ENCODE results near the gene GUK1.
"Not testable (repeated sequence)": the region's sequence is repeated elsewhere in the genome, so short reads cannot be mapped to it uniquely, and the experiment has no call there.

The GUK1 gene

DNA sequence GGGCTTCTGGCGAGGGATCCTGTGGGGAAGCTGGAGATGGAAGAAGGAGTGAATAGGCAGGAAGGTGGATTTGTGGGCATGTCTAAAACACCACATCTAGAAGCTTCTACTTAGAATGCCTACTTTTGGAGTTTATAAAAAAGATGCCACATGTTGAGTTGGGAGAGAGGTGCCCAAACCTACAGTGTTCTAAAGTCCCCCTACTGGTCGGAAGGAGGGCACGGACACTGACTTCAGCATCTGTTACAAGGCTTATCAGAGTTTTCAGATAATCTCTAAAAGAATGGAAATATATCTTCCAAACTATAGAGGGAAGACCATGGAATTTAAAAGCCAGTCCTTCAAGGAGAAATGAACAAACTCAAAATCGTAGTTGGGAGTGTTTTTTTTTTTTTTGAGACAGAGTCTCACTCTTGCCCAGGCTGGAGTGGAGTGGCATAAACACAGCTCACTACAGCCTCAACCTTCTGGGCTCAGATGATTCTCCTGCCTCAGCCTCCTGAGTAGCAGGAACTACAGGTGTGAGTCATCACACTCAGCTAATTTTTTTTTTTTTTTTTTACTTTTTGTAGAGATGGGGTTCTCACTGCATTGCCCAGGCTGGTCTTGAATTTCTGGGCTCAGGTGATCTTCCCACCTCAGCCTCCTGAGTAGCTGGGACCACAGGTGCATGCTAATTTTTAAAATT, 40.3 kb downstream of the GUK1 start:
- no peak for DNase-seq

DNA sequence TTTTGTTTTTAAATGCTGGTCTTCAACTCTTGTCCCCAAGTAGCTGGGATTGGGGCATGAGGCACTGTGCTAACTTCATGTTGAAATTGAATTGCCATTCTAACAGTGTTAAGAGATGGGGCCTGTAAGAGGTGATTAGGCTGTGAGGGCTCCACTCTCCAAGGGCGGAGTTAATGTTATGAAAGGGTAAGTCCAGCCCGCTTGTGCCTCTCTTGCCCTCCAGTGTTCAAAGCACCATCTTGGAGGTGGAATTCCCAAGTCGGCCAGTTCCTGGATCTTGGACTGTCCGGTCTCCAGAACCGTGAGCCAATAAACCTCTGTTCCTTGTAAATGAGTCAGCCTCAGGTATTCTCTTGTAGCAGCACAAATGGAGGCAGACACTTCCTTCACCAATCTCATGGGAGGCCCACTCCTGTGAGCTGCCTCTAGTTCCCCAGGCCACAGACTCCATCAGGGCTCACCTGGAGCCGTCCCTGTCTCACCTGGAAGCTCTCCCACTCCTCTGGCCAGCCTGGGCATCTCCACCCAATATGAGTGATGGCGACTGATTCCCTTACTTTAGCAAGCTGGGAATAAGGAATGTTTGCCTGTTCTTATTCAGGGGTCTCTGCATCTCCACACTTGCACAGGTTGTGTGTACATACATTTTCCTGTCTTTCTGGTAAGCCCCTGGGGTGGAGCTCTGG, 41.0 kb downstream of the GUK1 start:
- no peak for DNase-seq

DNA sequence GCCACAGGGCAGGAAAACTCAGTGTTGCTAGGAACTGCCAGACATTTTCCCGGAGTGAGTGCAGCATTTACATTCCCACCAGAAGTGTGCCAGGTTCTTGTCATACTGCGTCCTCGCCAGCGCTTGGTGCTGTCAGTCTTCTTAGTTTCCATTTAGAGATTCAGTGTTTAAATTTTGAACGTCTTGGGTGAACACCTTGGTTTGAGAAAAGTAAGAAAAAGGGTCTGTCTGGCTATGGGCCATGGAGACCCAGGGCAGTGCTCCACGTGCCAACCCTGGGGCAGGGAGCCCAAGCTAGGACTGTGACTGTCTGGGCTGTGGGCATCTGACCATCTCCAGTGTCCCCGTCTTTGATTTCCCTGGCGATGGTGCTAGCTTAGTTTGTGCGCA, 41.6 kb downstream of the GUK1 start:
- DNase-seq: no peak

DNA sequence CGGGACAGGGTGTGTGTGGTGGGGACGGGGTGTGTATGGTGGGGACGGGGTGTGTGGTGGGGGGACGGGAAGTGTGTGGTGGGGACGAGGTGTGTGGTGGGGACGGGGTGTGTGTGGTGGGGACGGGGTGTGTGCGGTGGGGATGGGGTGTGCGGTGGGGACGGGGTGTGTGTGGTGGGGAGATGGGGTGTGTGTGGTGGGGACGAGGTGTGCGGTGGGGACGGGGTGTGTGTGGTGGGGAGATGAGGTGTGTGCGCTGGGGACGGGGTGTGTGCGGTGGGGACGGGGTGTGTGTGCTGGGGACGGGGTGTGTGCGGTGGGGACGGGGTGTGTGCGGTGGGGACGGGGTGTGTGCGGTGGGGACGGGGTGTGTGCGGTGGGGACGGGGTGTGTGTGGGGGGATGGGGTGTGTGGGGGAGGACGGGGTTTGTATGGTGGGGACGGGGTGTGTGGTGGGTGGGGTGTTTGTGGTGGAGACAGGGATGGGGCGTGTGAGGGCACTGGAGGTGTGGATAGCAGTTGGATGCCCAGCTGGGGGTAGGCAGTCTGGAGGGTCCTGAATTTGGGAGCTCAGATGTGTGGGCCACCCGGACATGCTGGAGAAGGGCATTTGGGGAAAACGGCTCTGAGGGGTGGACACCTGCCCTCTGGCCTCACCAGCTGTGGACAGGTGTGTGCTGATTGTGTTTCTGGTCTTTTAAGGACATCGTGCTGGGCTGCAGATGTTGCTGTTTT, 42.4 kb downstream of the GUK1 start:
- DNase-seq: no peak

DNA sequence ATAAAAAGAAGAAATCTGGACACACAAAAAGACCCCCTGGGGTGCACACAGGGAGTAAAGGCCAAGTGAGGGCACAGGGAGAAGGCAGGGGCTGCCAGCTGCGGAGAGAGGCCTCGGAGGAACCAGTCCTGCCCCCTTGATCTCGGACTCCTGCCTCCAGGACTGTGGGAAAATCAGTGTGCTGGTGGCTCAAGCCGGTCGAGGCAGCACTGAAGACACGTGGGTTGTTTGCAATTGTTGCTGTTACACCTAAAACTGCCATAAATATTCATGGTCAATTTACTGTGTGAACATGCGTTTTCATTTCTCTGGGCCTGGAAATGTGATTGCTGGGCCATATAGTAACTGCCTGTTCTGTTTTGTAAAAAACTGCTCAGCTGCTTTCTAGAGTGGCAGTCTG, 44.1 kb downstream of the GUK1 start:
- no peak for DNase-seq

DNA sequence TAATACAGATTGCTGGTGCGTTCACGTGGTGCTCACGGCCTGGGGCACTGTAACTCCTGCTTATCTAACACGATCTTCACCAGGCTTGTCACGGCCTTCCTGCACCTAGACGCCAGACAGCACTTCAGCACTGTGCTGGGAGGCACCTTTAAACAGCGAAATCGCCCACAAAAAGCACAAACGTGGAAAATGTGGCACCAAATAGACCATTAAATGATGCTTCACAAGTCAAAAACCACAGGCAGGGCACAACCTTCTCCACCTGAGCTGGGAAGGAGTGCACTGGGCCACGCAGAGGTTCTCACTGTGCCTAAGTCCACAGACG, 45.5 kb downstream of the GUK1 start:
- no peak for DNase-seq

DNA sequence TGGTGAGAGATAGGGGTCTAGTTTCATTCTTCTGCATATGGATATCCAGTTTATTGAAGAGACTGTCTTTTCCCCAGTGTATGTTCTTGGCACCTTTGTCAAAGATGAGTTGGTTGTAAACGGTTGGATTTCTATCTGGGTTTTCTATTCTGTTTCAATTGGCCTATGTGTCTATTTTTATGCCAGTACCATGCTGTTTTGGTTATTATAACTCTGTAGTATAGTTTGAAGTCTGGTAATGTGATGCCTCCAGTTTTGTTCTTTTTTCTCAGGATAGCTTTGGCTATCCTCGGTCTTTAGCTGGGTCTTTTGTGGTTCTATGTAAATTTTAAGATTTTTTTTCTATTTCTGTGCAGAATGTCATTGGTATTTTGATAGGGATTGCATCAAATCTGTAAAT, 48.2 kb downstream of the GUK1 start:
- DNase-seq: not testable (repeated sequence)

DNA sequence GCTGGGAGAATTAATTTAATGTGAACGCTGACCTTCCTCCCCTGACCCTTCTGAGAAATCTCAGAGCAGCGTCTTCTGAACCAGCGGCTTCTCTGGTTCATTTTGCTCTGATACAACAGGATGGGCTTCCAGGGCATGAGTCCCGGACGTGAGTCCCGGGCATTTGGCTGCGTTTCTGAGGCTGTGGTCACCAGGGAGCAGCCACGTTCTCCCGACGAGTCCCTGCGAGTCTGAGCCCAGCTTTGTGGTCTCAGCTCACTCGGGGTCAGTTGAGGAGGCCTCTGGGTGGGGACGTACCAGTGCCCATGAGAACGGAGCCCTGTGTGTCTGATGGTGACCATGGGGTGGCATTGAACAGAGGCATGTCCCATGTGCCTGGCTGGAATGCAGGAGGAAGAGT, 50.1 kb downstream of the GUK1 start:
- DNase-seq: no peak

DNA sequence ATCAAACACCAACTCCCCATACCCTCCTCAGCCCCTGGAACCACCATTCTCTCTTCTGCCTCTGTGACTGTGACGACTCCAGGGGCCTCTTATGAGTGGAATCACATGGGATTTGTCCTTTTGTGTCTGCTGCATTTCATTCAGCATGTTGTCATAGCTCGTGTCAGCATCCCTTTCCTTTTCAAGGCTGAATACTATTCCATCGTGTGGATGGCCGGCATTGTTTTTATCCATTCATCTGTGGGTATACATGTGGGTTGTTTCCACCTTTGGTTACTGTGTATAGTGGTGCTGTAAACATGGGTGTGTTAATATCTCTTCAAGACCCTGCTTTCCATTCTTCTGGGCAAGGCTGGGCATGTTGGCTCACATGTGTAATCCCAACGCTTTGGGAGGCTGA, 50.7 kb downstream of the GUK1 start:
- DNase-seq: no peak

DNA sequence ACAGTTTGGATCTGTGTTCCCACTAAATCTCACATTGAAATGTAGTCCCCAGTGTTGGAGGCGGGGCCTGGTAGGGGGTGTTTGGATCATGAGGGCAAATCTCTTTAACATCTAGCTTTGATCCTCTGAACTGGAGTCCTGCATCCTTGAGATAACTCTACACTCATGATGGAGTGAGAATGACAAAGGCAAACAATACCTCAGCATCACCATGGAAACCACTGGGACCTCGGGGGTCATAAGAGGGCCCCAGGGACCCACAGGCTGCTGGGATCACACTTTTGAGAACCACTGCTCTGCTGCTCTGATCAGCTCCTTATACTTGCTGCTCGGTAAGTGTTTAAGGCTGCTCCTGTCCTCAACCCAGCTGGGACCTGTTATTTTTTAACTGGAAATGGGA, 54.4 kb downstream of the GUK1 start:
- no peak for DNase-seq

DNA sequence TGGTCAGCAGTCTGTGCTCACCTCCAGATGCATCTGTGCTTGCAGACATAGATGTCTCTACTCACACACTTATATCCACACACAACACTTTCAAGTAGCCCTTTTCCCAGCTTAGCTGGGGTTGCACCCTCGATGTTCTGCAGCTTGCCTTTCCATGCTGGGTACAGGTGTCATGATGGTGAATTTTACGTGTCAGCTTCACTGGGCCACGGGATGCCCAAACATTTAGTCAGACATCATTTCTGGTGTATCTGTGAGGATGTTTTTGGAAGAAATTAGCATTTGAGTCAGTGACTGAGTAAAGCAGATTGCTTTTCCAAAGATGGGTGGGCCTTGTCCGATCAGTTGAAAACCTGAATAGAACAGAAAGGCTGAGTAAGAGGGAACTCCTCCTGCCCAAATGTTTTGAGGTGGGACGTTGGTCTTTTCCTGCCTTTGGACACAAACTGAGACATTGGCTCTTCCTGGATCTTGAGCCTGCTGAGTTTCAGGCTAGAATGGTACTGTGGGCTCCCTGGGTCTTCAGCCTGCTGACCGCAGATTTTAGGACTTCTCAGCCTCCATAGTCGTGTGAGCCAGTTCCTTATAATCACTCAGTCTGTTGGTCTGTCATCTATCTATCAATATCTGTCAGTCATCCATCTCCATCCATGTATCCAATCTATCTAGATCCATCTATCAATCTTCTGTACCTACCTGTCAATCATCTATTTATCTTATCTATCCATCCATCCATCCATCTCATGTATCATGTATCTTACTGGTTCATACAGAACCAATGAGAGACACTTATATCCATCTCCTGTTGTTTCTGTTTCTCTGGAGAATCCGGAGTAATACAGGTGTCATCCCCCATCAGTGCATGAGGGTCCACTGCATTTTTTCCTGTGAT, 55.1 kb downstream of the GUK1 start:
- DNase-seq: no peak

DNA sequence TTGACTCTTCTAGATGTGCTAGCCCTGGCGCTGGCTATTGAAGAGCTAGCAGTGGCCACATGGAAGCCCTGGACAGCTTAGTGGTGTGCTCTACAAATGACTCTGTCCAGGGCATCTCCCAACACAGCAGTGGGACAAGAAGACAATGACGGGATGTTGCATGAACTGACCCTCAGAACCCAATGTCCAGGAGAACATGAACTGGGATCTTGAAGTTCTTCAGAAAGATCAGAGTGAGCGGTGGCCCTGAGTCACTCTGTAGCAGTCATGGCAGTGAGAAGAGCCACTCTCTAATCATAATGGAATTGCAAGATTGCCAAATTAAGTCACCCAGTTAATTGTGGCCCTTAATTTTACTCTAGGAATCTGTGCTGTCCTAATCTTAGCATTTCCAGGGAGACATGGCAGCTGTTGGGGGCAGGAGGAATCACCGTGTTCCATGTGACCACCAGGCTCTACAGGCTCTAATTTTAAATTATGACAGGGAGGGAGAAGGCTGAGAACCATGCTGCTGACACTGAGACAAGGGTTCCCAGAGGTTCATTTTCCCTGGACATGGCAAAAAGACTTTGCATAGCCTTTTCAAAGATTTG, 57.6 kb downstream of the GUK1 start:
- no peak for DNase-seq
